HS-27A (cell line): Measurements from ENCODE around the gene SAXO1.
"Not testable (repeated sequence)": the region's sequence is repeated elsewhere in the genome, so short reads cannot be mapped to it uniquely, and the experiment has no call there.

Experiments
- DNase-seq: peaks from one replicate; pipeline ENCODE4 v3.0.0-alpha.2; 2012; ENCODE audit warnings: low read depth, missing footprints

The SAXO1 gene, protein sequence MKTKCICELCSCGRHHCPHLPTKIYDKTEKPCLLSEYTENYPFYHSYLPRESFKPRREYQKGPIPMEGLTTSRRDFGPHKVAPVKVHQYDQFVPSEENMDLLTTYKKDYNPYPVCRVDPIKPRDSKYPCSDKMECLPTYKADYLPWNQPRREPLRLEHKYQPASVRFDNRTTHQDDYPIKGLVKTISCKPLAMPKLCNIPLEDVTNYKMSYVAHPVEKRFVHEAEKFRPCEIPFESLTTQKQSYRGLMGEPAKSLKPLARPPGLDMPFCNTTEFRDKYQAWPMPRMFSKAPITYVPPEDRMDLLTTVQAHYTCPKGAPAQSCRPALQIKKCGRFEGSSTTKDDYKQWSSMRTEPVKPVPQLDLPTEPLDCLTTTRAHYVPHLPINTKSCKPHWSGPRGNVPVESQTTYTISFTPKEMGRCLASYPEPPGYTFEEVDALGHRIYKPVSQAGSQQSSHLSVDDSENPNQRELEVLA

DNA sequence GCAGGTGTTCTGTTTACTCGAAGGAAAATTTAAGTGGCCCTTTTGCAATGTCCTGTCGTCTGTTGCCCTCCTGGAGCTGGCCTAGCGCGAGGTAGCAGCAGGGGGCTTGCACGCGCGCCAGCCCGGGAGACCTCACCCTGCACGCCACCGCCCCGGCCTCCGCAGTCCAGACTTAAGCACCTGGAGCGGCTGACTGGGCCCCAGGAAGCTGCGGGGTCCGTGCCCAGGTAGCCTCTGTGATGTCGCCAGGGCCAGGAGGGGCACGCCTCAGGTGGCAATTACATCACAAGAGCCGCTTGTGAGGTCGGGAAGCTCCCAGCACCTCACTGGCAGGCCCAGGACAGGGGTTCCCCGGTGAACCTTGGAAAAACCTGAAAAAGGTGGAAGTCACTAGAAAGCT is at the start of gene SAXO1:
Gene SAXO1 (minus strand): TSS at position 195 of the 400 bp plus-strand sequence. CDS start 301 bp downstream, outside the sequence.
- no peak for DNase-seq

DNA sequence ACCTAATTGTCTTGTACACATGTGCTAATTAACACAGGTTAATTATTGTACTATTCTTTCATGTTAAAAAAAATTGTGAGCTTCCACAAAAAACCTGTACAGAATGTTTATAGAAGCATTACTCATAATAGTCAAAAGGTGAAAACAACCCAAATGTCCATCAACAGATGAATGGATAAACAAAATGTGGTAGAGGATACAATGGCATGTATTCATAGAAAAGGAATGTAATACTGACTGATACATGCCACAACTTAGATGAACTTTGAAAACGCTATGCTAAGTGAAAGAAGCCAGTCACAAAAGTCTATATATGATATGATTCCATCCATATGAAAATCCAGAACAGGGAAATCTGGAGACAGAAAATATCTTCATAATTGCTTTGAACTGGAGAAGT is 41.8 kb upstream of the SAXO1 start:
- no peak for DNase-seq

DNA sequence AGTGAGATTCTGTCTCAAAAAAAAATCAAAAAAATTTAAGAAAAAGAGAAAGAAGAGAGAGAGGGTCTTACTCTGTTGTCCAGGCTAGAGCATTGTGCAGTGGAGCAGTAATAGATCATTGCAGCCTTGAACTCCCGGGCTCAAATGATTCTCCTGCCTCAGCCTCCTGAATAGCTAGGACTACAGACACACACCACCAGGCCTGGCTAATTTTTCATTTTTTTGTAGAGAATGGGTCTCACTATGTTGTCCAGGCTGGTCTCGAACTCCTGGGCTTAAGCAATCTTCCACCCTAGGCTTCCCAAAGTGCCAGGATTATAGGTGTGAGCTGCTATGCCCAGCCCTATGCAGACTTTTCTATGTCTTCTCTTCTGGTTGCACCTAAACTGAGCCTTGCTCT is 41.2 kb upstream of the SAXO1 start:
- no peak for DNase-seq

DNA sequence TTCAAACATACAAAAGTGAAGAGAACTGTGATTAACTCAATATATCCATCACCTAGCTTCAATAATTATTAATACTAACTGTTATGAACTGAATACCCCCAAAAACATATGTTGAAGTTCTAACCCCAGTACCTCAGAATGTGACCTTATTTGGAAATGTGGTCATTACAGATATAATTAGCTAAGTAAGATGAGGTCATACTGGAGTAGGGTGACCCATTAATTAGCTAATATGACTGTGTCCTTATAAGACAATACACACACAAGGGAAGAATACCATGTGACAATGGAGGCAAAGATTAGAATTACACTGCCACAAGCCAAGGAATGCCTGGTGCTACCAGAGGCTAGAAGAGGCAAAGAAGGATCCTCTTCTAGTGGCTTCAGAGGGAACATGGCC is 24.0 kb upstream of the SAXO1 start:
- no peak for DNase-seq

DNA sequence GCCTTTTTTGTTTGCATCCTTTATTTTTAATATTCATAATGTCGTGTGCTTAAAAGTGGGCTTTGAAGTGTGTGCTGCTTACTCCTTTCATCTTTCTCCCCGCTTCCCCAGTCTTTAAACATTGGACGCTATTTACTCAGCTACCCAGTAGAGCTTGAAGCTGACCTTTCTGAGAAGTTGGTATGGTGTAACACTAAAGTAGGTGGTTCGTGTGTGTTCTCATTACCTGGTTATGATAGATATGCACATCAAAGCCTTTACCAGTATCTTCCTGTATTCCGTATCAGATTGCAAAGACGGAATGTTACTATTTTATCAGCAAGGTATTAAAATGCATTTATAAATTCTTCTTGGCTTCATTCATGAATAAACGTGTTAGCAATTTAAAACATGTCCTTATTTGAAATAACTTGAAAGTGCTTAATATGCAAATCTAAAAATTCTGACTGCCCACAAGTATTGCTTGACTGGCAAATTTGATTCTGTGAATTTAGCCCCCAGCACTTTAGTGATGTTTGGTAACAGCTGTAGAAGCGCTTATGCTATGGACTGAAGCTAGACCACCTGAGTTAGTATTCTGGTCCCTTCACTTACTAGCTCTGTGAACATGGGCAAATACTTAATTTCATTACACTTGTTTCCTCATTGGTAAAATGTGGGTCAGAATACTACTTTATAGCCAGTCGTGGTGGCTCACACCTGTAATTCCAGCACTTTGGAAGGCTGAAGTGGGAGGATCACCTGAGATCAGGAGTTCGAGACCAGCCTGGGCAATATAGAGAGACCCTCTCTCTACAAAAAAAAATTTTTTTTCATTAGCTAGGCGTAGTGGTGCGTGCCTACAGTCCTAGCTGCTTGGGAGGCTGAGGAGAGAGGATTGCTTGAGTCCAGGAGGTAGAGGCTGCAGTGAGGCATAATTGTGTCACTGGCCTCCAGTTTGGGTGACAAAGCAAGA is 17.9 kb upstream of the SAXO1 start:
- DNase-seq = no peak

DNA sequence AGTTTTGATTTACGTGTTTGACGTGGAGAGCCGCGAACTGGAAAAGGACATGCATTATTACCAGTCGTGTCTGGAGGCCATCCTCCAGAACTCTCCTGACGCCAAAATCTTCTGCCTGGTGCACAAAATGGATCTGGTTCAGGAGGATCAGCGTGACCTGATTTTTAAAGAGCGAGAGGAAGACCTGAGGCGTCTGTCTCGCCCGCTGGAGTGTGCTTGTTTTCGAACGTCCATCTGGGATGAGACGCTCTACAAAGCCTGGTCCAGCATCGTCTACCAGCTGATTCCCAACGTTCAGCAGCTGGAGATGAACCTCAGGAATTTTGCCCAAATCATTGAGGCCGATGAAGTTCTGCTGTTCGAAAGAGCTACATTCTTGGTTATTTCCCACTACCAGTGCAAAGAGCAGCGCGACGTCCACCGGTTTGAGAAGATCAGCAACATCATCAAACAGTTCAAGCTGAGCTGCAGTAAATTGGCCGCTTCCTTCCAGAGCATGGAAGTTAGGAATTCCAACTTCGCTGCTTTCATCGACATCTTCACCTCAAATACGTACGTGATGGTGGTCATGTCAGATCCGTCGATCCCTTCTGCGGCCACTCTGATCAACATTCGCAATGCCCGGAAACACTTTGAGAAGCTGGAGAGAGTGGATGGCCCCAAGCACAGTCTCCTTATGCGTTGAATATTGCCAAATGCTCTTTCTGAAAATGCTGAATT is 17.1 kb upstream of the SAXO1 start:
- DNase-seq = peak; percentile 3

DNA sequence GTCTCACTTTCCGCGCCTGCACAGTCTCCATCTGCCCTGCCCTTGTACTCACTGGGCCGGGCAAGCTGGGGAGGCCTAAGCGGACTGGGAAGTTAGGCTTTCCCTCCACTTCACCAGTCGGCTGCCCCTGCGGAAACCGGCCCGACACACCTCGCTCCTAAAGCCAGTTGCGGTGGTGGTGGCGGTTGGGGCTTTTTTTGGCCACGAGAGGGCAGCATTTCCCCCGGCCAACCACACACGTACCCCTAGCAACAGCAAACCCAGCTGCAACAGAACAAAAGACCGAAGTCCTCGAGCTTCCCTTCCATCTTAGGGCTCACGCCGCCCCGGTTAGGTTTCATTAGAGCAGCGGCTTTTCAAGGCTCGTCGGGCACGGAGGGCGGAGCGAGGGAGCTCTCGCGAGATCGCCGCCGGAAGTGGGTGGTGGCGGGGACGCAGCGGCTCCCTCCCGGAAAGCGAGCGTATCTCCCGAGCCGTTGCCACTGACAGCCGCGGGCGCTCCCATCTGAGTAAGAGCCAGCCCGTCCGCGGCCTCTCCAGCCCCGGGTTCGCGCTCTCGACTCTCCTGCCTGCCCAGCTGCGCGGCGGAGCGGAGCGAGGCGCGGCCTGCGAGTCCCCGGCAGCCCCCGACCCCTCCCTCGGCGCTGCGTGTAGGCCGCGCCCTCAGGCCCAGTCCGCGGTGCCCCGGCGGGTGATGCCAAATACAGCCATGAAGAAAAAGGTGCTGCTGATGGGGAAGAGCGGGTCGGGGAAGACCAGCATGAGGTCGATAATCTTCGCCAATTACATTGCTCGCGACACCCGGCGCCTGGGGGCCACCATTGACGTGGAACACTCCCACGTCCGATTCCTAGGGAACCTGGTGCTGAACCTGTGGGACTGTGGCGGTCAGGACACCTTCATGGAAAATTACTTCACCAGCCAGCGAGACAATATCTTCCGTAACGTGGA is 16.2 kb upstream of the SAXO1 start, which contains the start of gene RRAGA:
Gene RRAGA (plus strand): TSS at position 462 of the 951 bp plus-strand sequence. CDS start 233 bp downstream, at position 695.
- DNase-seq = peak; percentile 79

DNA sequence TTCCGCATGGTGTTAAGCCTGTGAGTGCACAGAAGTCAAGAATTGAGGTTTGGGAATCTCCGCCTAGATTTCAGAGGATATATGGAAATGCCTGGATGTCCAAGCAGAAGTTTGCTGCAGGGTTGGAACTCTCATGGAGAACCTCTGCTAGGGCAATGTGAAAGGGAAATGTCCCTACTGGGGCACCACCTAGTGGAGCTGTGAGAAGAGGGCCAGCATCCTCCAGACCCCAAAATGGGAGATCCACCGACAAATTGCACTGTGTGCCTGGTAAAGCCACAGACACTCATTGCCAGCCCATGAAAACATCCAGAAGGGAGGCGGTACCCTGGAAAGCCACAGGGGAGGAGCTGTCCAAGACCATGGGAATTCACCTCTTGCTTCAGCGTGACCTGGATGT is 3.6 kb upstream of the SAXO1 start:
- no peak for DNase-seq

DNA sequence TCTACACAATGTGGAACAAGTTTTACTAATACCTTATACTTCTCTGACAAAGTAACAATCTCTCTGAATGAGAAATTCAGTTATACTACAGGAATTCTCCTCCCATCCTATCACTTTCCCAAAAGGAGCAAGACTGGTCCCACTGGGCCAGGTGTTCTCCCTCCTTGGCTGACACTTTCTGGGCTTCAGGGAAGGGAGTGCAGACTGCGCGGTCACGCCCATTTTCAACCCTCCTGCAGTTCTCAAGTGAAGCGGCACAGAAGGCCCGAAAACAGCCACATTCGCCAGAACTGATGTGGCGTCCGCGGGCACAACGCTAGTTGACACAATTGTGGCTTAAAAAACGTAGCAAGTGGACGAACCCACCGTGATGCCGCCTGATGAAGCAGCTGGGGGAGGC is 603 bp downstream of the SAXO1 start:
- DNase-seq = no peak

DNA sequence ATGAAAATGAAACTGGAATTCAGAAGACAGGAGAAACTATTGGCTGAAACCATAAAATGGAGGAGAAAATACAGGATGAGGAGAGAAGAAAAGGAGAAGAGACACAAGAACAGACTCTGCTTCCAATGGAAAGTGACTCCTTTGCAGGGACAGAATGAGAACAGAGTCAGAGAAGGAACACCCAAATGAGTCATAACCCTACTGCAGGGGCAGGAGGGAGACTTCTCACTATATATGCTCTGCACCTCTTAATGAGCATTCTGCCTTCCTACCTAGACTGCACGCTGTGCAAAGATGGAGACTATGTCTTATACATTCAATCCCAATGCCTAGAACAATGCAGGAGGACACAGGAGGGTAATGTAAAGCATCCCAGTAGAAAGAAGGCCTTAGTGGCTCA is 2.1 kb downstream of the SAXO1 start:
- no peak for DNase-seq

DNA sequence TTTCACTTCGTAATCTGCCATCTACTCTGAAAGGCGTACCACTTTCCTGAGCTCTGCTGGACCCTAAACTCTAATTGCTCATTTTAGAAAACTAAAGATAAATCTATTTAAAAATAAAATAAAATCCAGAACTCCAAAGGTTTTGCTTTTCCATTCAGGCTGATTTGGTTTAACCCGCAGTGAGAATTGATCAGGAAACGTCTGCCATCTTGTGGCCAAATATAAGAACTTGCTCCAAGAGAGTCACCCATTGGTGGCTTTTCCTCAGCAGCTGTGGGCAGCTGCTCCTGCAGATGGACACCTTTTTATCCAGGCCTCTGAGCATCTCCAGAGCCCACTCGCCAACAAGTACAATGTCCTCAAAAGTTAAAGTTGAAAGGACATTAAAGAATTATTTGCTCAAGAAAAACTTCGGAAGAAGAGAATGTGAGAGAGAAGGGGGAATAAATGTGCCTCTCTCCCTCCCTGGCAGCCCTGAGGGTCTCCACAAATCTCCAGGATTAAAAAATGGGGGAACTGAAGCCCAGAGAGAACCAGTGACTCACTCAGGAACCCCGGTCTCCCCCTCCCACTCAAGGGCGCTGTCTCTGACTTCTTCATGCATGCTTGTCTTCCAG is 4.1 kb downstream of the SAXO1 start:
- peak; percentile 20 for DNase-seq

DNA sequence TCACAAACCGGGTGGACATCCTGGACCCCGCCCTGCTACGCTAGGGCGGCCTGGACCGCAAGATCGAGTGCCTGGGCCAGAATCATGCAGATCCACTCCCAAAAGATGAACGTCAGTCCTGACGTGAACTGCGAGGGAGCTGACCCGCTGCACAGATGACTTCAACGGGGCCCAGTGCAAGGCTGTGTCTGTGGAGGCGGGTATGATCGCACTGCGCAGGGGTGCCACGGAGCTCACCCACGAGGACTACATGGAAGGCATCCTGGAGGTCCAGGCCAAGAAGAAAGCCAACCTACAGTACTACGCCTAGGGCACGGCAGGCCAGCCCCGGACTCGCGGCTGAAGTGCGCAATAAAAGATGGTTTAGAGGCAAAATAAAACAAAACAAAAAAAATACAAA is 5.2 kb downstream of the SAXO1 start:
- DNase-seq = no peak

DNA sequence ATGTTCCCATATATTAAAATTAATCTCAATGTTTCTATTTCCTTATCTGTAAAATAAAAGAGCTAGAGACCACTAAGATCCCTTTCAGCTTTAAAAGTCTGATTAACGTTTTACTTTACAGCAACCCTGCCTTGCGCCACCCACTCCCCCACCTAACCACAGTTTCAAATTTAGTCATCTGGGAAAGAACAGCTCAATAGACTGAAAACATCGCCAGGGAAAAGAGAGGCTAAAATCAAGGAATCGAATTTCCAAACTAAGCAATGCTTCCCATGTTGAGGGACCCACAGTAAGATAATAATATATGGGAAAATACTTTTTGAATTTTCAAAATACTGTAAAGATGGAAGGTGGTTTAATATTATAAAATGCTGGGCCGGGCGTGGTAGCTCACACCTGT is 6.6 kb downstream of the SAXO1 start:
- DNase-seq = no peak

DNA sequence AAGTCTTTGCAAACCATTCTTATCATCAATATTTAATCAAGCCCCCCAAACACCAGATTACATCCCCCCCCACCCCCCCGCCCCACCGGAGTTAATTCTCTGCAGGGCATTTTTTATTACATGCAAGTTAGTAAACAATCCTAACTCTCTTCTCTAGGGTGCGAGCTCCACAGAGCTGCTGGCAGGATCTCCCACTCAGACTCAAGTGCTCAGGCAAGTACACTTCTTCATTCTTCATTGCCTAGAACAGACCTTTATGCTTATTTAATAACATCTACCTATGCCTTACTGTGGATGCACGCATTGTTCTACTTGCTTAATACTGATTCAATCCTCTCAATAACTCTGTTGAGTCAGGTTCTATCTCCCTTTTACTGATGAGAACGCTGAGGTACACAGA is 9.9 kb downstream of the SAXO1 start:
- DNase-seq = no peak

DNA sequence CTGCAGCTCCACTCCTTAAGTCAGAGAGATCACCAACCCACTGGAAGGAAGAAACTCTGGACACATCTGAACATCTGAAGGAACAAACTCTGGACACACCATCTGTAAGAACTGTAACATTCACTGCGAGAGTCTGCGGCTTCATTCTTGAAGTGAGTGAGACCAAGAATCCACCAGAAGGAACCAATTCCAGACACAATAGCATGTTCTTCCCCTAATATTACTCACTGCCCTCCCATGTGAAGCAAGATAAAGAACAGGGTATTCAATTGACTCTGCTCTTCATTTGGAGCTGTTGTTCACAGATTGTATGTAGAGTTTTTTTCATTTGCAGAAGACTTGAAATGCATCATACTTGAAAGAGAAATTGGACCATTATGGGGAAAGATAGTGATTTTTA is 10.8 kb downstream of the SAXO1 start:
- no peak for DNase-seq

DNA sequence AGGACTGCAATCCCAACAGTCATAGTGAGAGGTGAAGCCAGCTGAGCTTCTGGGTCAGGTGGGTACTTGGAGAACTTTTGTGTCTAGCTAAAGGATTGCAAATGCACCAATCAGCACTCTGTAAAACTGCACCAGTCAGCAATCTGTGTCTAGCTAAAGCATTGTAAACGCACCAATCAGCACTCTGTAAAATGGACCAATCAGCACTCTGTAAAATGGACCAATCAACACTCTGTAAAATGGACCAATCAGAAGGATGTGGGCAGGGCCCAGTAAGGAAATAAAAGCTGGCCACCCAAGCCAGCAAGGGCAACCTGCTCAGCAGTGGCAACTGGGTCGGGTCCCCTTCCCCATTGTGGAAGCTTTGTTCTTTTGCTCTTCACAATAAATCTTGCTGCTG is 11.4 kb downstream of the SAXO1 start:
- not testable (repeated sequence) for DNase-seq

DNA sequence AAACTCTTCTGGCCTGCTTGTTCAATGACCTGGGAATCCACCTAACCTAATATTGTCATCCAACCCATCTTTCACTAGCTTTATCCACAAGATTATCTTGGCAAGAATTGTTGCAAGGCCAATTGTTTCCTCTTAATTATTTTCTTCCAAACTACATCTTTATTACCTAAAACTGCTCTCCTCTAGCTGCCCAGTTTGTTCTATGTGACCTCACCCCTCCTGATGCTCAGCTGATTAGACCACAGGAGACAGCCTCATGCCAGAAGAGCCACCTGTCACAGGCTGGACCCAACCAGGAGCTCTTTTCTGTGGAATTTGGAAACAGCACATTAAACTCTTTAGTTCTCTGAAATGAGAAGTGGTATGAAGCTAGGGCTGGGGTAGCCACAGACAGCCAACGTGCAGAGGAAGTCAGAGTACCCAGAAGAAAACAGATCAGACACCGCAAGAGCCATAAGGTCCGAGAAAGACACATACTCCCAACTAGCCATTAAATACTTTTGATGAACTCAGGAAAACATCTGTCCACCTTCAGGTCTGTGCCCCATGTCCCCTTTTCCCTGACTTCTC is 12.0 kb downstream of the SAXO1 start:
- DNase-seq = no peak

DNA sequence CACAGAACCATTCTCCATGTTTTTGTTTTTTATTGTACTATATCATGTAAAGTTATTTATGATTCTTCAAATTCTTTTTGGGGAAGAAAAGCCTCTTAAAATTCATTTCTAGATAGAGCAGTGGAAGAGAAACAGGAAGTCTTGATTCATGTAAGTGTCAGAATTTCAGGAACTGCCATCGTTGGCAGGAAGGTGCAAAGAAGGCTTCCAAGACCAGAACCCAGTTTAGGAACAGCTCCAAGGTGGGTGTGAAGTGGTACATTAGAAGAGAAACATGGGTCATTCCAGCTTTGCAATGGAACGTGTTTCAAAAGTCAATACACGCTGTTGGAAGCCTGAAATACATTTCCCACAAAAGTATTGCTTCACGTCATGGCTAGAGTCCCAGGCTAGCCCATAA is 14.8 kb downstream of the SAXO1 start:
- no peak for DNase-seq

DNA sequence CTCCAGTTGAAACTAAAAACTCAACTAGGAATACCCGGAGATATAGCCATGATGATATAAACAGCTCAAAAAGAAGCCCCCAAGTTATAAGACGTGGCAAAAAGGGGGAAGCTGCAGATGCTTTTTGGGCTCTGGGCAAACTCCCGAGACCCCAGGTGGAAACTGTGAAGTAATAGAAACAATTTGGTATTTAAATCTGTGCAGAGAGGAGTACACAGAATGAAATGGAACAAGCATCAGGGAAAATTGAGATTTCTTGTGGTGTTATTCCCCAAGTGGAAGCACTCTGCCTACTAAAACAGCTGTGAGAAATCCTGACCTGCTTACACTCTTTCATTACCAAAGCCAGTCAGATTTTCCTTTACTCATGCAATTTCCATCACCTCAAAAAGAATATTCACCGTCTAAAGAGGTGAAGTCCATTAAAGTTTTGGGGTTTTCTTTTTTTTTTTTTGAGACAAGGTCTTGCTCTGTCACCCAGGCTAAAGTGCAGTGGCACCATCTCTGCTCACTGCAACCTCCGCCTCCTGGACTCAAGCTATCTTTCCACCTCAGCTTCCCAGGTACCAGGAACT is 23.5 kb downstream of the SAXO1 start:
- DNase-seq = no peak

DNA sequence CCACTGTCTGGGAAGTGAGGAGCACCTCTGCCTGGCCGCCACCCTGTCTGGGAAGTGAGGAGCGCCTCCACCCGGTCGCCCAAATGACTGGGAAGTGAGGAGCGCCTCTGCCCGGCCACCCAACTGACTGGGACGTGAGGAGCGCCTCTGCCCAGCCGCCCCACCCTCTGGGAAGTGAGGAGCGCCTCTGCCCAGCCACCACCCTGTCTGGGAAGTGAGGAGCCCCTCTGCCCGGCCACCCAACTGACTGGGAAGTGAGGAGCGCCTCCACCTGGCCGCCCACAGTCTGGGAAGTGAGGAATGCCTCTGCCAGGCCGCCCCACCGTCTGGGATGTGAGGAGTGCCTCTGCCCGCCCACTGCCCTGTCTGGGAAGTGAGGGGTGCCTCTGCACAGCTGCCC is 32.9 kb downstream of the SAXO1 start:
- DNase-seq = no peak
